ENCODE results near the gene MYRIP. TPM values are rescaled to one million over a fixed set of nuclear protein-coding genes. Genes with fewer than 3 reads are reported as not detected.

MYRIP gene
- total RNA-seq, 3 donors from 2014 or later, result 2.3 to 4.8 (median 2.6) TPM

DNA sequence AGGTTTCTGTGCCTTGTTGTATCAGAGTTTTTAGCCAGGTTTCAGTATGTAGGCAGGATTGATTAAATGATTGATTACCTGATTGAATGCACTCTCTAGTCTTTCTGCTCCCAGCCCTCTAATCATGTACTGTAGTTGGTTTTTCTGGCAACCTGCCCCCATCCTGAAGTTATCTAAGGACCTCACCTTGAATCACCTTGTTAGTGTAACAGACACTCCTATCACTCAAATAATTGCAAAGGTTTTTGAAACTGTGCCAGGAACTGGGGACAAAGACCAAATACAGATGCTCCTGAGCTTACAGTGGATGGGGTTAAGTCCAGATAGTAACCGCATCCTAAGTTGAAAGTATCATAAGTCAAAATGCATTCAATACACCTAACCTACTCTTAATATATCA is 358.5 kb downstream of the MYRIP start:
- DNase-seq (ENCODE audit: low spot score in 2 of 2), result no peak
- intact Hi-C loops (cut with DNase I; ENCODE audit: low total_unique reads), result no loop called here
- TF ChIP-seq POLR2A (IDR thresholded peaks at IDR 0.05), result no peak
- TF ChIP-seq, protein P1, sequence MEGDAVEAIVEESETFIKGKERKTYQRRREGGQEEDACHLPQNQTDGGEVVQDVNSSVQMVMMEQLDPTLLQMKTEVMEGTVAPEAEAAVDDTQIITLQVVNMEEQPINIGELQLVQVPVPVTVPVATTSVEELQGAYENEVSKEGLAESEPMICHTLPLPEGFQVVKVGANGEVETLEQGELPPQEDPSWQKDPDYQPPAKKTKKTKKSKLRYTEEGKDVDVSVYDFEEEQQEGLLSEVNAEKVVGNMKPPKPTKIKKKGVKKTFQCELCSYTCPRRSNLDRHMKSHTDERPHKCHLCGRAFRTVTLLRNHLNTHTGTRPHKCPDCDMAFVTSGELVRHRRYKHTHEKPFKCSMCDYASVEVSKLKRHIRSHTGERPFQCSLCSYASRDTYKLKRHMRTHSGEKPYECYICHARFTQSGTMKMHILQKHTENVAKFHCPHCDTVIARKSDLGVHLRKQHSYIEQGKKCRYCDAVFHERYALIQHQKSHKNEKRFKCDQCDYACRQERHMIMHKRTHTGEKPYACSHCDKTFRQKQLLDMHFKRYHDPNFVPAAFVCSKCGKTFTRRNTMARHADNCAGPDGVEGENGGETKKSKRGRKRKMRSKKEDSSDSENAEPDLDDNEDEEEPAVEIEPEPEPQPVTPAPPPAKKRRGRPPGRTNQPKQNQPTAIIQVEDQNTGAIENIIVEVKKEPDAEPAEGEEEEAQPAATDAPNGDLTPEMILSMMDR (IDR thresholded peaks at IDR 0.05), result no peak
- TF ChIP-seq POLR2AphosphoS5 (IDR thresholded peaks at IDR 0.05), result no peak

GRCh38 chr3:40169983-40170382 is 360.6 kb downstream of the MYRIP start:
- intact Hi-C loops (cut with DNase I; ENCODE audit: low total_unique reads), result no loop called here
- no peaks in the 10 kb centered on the region for H3K4me1 ChIP-seq
- DNase-seq (ENCODE audit: low spot score in 2 of 2), result no peak
- TF ChIP-seq, protein P1 (IDR thresholded peaks at IDR 0.05), result no peak
- TF ChIP-seq POLR2AphosphoS5 (IDR thresholded peaks at IDR 0.05) (no peak), POLR2A (IDR thresholded peaks at IDR 0.05) (no peak)
- H3K4me3 ChIP-seq, result no peak overlapping the region
- no peaks in the 10 kb centered on the region for H3K9me3 ChIP-seq
- no peaks in the 10 kb centered on the region for H3K27me3 ChIP-seq
- H3K27ac ChIP-seq, result no peak overlapping the region
- no peaks in the 10 kb centered on the region for H3K36me3 ChIP-seq

More for the DNA sequence above, 358.5 kb downstream of the MYRIP start:
- Histone ChIP-seq H3K4me3 (no peak overlapping the region), H3K36me3 (no peaks in the 10 kb centered on the region), H3K27ac (no peak overlapping the region), H3K27me3 (no peaks in the 10 kb centered on the region), H3K4me1 (no peaks in the 10 kb centered on the region), H3K9me3 (no peaks in the 10 kb centered on the region)

- no peaks in the 10 kb centered on the region for H3K27me3 ChIP-seq
- TF ChIP-seq POLR2AphosphoS5 (IDR thresholded peaks at IDR 0.05) (no peak), POLR2A (IDR thresholded peaks at IDR 0.05) (no peak)
- TF ChIP-seq, protein P1 (IDR thresholded peaks at IDR 0.05), result no peak
- DNase-seq (ENCODE audit: low spot score in 2 of 2), result no peak
- intact Hi-C loops (cut with DNase I; ENCODE audit: low total_unique reads), result no loop called here
- no peaks in the 10 kb centered on the region for H3K9me3 ChIP-seq
- no peaks in the 10 kb centered on the region for H3K4me1 ChIP-seq
- no peak overlapping the region for H3K27ac ChIP-seq
- no peaks in the 10 kb centered on the region for H3K36me3 ChIP-seq
- no peak overlapping the region for H3K4me3 ChIP-seq
Observed at GRCh38 chr3:40170395-40170794, 361.0 kb downstream of the MYRIP start.

DNA sequence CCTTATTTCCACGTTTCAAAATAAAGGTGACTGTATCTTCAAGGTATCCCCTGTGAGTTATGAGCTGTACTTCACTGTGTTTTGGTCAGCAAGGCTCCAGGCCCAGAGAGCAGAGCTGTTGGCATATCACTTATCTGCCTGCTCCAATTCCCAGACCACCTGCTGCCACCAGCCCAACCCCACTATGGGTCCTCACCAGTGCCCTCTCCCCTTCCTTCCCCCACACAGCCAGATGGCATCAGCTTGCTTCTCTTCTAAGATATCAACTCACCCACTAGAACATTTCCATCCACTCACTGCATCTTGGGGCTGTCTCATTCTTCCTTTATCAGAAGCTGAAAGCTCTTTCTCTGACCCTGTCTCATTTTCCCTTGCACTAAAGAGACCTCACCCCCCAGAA is 363.2 kb downstream of the MYRIP start:
- intact Hi-C loops (cut with DNase I; ENCODE audit: low total_unique reads), result no loop called here
- no peak overlapping the region for H3K4me3 ChIP-seq
- H3K9me3 ChIP-seq, result no peaks in the 10 kb centered on the region
- DNase-seq (ENCODE audit: low spot score in 2 of 2), result no peak
- no peaks in the 10 kb centered on the region for H3K4me1 ChIP-seq
- H3K27ac ChIP-seq, result no peak overlapping the region
- H3K27me3 ChIP-seq, result no peaks in the 10 kb centered on the region
- TF ChIP-seq, protein P1 (IDR thresholded peaks at IDR 0.05), result no peak
- TF ChIP-seq POLR2AphosphoS5 (IDR thresholded peaks at IDR 0.05), result no peak
- TF ChIP-seq POLR2A (IDR thresholded peaks at IDR 0.05), result no peak
- no peaks in the 10 kb centered on the region for H3K36me3 ChIP-seq

GRCh38 chr3:40173227-40173721 is 363.9 kb downstream of the MYRIP start:
- DNase-seq (ENCODE audit: low spot score in 2 of 2), result no peak
- Histone ChIP-seq H3K9me3 (no peaks in the 10 kb centered on the region), H3K27me3 (no peaks in the 10 kb centered on the region), H3K4me1 (no peaks in the 10 kb centered on the region), H3K4me3 (no peak overlapping the region), H3K36me3 (no peaks in the 10 kb centered on the region), H3K27ac (no peak overlapping the region)
- TF ChIP-seq, protein P1 (IDR thresholded peaks at IDR 0.05), result no peak
- no peak for TF ChIP-seq POLR2AphosphoS5 (IDR thresholded peaks at IDR 0.05)
- TF ChIP-seq POLR2A (IDR thresholded peaks at IDR 0.05), result no peak
- intact Hi-C loops (cut with DNase I; ENCODE audit: low total_unique reads), result no loop called here
